HG02943 (cell line): Measurements from ENCODE around the gene CALML6.

Source experiments
- ATAC-seq: cut with Tn5 transposase; IDR thresholded peaks from one replicate; pipeline ENCODE4 v1.9.1; 2021; ENCODE audit warnings: mild to moderate bottlenecking, low read depth, moderate library complexity; ENCODE audit not compliant: unreplicated experiment

Gene CALML6

DNA sequence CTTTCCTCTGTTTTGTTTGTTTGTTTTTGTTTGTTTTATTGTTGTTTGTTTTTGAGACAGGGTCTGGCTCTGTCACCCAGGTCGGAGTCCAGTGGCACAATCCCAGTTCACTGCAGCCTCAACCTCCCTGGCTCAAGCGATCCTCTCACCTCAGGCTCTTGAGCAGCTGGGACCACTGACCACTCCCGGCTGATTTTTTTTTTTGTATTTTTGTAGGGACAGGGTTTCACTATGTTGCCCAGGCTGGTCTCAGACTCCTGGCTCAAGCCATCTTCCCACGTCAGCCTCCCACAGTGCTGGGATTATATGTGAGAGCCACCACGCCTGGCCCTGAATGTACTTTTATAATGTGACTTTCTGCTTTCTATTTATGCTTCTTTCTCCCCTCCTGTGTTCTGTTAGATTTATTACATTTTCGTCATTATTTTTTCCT is 5.0 kb upstream of the CALML6 start:
- no peak for ATAC-seq

DNA sequence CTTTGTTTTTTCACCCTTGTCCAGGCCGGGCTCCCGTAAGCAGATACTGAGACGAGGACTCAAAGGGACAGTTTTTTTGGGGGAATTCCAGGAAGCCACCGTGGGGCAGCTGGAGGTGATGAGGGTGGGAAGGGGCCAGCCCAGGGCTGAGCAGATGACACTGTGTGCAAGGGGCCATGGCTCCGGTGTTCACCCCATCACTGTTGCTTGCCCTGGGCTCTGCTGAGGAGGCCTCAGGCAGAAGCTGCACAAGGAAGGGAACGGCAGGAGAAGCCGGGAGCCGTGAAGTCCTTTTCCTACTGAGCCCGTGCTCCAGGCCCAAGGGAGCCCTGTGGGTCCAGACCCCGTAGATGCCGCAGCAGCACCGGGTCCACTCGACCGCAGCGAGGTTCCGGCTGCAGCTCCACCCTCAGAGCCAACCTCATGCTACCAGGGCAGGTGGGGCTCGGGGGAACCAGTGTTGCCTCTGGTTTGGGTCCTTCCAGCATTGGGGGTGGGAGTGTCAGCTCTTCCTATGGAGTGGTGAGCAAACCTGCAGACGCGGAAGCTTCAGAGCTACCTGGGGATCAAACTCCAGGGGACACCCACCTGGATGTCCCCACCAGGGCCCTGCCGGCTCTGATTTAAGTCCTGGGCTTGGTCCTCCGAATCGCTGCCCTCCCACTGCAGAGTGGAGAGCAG is 4.3 kb upstream of the CALML6 start:
- ATAC-seq = no peak

DNA sequence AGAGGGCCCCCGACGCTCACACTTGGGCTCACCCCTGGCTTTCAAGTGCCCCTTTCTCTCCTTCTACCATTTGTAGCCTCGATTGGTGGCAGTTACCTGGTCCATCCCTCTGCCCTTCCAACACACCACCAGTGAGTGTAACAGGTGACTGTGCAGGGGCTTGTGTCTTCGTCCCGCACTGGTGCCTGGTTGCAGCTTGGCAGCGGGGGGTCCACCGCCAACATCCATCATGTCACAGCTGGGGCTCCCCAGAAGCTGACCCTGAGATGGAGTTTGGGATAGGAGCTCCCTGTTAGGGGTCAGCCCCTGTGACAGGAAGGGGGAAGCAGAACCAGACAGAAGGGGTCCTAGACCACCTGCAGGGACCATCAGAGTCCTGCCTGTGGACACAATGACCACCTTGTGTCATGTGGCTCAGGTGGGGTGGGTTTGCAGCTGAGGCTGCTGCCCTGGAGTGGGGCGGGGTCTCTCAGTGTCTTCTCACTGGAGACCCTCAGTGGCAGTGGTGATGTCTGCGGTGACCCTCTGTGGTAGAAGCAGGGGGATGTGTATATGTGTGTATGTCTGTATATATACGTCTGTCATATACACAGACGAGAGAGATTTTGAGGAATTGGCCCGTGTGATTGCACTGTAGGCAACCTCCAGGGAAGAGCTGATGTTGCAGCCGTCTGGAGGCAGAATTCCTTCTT is 3.6 kb upstream of the CALML6 start:
- no peak for ATAC-seq

DNA sequence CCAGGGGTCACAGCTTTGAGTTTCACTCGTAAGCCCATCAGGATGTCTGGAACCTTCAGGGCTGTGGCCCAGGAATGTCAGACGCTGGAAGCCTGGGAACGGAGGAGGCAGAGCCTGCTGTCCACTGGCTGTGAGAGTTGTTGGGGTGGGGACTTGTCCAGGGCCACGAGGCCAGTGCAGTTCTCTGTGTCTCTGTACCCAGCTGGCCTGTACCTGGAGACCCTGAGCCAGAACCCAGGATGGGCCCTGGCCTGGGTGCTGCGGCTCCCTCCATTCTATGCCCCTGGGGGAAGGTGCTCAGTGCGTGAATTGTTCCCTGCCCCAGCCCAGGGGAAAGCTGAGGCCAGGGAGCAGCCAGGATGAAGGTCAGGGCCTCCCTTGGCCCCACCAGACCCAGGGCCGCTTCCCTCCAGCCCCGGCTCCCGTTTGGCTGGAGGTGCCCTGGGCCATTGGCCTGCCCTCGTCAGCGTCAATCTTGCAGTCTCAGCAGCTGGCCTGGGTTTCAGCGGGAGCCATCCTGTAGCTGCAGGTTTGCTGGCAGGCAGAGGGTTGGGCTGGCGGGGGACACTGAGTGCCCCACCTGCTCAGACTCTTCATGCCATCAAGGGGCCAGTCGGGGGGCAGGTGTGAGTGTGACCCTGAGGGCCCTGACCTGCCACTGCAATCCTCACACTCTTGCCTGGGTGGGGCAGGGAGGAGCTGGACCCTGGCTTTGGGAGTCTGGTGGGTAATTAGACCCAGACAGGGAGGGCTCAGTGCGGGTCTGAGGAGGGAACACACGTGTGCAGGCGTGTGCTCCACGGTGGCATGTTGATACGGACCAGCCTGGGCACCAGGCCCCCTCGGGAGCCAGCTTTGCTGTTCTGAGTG is 724 bp upstream of the CALML6 start:
- no peak for ATAC-seq

DNA sequence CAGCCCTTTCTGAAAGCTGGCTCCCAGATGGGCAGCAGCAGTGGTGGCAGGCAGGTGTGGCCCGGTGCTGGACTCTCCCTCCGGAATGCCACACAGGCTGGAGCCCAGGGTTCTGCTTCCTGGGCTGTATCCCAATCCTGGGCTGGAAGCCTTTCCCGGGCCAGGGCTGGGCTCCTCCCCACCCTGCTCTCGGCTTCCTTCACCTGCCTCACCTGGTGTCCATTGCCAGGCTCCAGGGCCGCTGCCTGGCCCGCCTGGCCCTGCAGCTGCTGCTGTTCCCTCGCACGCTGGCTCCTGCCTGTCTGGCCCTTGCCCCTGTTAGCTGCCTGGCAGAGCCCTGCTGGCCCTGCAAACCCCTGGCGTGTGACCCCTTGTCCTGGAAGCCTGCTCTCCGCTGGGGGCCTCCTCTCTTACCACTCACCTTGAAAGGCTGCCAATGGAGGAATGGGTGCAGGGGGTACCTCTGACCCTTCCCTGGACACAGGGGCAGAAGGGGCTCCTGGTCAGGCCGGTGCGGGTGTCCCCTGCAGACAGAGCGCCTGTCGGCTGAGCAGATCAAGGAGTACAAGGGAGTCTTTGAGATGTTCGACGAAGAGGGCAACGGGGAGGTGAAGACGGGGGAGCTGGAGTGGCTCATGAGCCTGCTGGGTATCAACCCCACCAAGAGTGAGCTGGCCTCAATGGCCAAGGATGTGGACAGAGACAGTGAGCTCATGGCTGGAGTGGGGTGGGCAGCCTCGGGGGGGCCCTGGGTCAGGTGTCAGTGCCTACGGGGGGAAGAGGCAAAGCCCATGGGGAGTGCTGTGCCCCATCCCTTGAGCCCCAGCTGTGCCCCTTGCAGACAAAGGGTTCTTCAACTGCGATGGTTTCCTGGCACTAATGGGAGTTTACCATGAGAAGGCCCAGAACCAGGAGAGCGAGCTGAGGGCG is 1.1 kb downstream of the CALML6 start:
- no peak for ATAC-seq

DNA sequence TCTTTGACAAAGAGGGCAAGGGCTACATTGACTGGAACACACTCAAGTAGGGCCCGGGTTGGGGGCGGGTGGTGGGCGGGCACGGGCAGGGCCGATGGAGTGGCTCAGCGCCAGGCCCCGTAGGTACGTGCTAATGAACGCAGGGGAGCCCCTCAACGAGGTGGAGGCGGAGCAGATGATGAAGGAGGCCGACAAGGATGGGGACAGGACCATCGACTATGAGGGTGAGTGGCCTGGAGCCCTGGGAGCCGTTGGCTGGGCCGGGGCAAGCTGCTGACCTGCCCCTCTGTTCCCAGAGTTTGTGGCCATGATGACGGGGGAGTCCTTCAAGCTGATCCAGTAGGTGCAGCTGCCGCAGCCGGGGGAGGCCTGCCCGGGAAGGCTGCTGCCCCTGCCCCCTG is 1.8 kb downstream of the CALML6 start:
- ATAC-seq = no peak

DNA sequence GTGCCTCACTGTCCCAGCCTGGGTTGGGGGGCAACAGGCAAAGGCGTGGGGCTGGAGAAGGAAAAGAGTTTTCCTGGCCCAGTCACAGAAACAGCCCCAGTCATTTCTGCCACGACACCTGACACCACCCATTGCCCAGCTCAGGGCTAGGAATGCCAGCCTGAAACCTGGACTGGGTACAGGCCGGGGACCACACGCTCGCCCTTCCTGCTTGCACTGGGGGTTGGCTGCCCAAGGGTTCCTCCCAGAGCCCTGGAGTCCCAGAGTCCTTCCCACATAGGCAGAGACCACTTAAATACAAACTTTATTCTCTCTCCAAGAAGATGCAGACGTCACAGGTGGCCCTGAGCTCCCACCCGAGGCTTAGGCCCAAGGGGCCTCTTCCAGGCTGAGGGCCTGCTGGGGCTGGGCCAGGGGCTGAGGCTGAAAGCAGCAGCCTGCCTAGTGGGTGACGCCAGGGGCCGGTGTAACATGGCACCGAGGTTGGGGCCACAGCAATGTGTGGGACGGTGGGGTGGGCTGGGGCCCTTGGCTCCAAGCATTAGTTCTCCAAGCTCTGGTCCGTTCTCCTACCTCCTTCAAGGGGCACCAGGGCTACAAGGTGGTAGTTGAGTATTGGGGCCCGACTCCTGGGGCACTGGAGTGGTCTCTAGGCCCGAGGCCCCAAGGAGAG is 2.4 kb downstream of the CALML6 start:
- ATAC-seq = no peak

DNA sequence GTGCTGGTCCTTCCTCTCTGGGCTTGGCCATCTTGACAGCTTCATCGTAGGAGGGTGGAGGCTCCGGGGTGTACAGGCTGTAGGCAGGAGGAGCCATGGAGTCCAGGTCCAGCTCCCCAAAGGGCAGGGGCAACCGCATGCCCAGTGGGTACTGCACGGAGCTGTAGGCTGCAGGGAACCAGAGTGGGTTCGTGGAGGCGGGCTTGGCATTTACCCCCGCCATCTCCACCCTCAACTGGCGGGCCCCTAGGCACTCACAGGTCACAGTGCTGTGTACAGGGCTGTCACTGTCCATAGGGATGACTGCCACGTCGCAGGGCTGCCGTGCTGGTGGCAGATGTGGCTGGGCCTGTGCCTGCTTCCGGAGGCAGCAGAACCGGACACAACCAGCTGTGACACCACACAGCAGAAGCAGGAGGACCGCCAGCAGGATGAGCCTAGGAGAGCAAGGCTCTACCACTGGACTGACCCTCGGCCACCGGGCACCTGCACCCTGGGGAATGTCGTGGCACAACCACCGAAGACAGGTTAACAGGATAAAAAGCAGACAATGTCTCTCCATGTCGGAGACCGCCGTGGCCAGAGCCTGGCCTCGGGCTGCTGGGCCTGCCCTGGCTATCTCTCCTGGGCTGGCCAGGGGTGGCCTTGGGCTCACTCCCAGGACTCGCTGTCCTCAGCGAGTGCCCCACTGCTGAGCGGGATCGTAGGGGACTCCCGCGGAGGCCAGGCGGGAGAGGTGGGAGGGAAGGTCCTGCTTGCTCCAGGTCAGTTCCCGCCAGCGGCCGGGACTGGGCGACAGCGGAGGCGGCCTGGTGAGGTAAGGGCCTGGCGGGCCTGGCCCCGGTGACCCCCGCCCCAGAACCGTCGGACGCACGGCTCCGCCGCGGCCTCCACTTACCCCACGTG is 3.2 kb downstream of the CALML6 start:
- no peak for ATAC-seq

DNA sequence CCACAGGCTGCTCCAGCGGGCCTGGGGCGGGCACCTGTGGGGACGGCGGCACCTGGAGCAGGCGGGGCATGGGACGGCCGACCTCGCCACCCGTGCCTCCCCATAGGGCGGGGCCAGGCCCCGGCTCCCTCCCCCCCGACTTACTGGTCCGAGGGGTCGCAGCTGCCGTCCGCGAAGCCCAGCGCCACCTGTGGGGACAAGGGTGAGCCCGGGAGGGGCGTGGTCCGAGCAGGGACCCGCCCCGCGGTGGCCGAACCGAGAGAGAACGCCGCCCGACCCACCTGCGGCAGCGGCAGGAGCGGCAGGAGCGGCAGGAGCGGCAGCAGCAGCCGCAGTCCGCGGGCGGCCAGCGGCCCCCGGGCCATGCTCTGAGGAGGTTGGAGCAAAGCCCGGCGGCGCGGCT is 3.8 kb downstream of the CALML6 start, which contains the start of gene TMEM52:
Gene TMEM52, minus strand, starts transcription at position 379 of the 403 bp plus-strand sequence. Its CDS starts 14 bp downstream, at position 365.
- peak; percentile 9 for ATAC-seq

DNA sequence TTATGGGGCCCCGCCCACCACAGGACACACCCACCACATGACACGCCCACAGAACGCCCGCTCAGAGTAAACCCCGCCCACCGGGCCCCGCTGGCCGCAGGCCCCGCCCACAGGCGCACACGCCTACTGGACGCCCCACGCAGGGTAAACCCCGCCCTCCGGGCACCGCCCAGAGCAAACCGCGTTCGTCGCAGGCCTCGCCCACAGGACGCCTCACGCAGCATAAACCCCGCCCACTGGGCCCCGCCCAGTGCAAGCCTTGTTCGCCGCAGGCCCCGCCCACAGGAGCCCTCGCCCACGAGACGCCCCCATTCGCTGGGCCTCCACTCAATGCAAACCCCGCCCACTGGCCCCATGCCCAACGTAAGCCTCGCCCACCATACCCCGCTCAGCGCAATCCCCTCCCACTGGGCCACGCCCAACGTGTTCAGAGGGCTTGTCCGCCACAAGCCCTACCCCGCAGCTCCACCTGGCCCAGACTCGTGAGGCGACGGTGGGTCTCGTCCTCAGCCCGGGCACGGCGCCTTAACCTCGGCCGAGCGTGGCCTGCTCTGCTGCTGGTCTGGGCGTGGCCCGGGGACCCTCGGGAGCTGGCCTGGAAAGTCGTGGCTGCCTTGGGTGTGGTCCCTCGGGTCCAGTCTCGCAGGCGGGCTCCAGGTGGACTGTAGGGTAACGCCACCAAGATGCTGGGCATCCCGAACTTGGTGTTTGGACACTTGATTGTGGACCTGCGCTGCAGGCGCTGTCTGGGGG is 4.4 kb downstream of the CALML6 start:
- ATAC-seq = peak; percentile 73

DNA sequence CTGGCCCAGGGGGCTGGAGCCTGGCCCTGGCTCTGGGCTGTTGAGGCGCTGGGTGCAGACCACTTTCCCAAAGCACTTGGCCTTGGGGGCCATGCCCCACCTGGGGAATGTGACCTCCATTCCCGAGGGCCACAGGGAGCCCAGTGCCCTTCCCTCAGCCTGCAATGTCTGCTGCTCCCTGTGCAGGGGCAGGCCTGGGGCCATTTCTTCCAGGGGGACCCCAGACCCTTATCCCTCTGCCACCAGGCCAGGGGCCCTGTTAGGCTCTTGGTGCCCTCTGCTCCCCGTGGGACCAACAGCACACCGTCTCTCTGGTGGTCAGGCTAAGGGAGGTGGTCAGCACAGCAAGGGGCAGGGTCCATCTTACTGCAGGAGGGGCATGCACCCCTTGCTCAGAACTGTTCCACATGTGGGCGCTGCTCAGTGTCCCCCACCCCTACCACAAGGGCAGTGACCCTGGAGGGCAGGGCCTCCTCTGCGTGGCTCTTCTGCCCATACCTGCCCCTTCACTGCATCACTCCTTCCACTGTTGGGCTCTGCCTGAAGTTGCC is 5.1 kb downstream of the CALML6 start:
- no peak for ATAC-seq

DNA sequence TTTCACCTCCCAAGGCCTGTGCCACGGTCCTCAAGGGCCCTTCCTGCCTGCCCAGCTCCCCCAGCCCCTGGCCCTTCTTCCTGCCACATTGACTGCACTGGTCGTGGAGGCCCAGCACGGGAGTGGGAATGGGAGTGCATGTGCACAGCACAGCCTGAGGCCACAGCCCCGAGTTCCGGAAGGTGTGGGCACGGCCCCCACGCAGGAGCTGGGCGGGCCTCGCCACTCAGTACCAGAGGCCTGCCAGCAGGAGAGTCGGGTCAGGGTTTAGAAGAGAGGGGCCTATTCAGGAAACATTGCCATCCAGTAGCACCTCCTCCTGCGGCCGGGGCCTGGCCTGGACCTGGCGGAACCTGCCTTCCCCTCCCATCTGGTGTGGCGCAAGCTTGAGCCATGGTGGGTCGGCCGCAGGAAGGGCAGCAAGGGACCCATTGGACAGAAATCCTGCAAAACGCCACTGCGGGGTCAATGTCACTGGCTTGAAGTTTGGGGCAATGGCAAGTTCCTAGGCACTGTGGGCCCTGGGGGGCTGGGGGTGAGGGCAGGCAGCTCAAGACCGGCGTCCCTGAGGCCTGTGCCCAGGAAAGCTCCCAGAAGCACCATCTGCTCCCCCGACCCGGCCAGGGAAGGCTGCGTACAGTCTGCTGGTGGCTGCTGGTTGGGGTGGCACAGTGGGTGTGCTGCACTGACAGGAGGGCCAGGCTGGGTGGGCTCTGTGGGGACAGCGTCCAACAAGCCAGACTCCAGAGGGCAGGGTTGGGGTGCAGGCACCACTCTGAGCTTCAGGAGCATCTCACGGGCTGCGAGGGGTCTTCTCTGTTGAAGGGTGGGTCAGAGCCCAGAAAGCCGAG is 5.8 kb downstream of the CALML6 start:
- ATAC-seq = no peak

DNA sequence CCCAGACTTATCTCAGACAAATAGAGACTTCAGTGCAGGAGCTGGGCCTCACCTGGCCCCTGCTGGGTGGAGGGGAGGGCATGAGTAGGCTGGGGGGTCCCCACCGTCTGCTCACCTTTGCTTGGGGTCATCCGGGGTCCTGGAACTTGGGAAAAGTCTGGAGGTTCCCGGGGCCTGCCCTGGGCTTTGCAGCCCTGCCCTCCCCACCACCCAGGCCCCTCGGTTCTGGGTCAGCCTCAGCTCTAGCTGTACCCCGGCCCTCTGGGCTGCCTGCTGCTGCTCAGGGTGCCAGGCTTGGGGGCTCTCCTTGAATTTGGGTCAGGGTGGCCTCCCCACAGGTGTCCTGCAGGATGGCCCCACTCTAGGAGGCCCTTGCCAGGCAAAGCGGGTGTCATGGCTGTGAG is 6.4 kb downstream of the CALML6 start:
- ATAC-seq = no peak

DNA sequence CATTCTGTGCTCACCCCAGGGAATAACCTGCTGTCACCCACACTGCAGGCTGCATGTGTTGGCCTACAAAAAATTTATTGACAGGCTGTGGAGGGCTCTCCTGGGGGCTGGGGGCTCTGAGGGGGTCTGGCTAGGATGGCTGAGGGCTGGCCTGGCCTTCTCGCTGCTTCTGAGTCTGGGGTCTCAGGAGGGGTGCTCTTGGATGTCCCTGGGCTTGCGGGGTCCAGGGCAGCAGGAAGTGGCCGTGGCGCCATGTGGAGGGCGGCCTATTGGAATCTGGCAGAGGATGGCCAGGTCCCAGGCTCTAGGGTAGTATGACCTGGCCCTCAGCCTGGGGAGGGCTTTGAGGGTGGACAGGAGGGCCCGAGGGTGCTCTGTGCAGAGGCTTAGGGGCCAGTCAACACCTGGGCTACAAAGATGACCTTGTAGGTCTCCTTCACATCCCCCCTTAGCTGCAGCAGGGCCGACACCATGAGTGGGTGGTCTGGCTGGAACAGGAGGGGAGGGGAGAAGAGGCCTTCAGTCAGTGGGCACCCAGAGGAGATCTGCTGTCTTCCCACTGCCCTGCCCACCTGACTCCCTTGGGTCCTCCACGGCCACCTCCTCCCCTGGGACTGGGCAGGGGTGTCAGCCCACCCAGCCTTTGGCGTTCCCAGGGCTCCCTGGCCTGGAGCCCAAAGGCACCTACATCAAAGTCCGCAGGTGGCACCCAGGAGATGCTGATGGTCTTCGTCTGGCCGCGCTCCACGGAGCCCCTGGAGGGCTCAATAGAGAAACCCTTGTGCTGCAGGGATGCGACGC is 7.0 kb downstream of the CALML6 start:
- ATAC-seq = no peak

DNA sequence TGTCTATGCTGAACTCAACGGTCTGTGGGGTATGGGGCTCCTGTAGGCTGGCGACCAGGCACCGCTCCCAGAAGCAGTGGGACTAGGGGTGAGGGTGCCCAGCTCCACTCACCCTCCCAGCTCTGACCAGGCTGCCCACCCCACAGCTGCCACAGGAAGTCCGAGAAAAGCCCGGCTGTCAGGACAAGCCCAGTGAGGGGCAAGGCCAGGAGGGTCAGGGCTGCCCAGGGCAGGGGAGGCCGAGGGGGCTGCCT is 7.6 kb downstream of the CALML6 start:
- ATAC-seq = no peak
